Activated CD8-positive, alpha-beta memory T cell treated with anti-CD3 and anti-CD28 coated beads for 24 hours (primary cell): ENCODE results near the gene CEMP1.
A peak's percentile ranks its signal among the peaks of the same experiment; 100 is the strongest.

Experiments used
- DNase-seq: peaks from one replicate; pipeline ENCODE4 v3.0.0-alpha.2; 2020

Gene CEMP1

GRCh38 chr16:2500430-2500917 is 30.7 kb downstream of the CEMP1 start:
- DNase-seq, result no peak

DNA sequence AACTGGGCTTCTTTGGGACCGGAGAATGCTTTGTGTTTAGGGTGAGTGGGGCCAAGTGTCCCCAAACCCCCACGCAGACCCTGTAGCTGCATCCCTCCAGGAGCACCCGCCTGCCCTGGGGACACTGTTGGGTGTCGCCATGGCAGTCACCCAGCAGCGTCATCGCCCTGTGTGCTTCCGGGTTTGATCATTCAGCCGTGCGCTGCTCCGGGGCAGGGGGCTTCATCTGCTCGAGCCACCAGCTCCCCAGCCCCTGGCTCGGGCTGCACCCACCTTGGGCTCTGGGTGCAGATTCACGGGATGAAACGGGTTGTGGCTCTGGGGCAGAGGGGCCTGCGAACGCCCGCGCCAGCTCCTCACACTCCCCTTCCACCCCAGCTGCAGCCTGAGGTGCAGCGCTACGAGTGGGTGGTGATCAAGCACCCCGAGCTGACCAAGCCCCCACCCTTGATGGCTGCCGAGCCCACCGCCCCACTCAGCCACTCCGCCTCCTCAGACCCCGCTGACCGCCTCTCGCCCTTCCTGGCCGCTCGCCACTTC is 31.2 kb downstream of the CEMP1 start:
- no peak for DNase-seq

DNA sequence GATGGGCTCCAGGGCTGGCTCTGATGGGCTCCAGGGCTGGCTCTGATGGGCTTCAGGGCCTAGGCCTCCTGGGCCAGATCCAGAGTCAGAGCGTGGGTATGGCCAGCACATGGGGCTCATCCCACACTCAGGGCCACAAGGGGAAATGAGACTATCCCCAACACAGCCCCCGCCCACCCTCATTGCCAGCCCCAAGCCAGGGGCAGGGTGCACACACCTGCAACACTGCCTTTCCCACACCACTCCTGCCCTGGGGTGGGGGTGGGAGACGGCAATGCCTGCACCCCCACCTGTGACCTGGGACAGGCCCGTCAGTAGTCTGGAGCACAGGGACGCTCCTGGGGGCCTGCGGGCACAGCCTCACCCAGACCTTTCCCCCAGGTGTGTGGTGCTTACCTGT is 31.8 kb downstream of the CEMP1 start:
- DNase-seq, result no peak

GRCh38 chr16:2498531-2499253 is 32.5 kb downstream of the CEMP1 start:
- no peak for DNase-seq

DNA sequence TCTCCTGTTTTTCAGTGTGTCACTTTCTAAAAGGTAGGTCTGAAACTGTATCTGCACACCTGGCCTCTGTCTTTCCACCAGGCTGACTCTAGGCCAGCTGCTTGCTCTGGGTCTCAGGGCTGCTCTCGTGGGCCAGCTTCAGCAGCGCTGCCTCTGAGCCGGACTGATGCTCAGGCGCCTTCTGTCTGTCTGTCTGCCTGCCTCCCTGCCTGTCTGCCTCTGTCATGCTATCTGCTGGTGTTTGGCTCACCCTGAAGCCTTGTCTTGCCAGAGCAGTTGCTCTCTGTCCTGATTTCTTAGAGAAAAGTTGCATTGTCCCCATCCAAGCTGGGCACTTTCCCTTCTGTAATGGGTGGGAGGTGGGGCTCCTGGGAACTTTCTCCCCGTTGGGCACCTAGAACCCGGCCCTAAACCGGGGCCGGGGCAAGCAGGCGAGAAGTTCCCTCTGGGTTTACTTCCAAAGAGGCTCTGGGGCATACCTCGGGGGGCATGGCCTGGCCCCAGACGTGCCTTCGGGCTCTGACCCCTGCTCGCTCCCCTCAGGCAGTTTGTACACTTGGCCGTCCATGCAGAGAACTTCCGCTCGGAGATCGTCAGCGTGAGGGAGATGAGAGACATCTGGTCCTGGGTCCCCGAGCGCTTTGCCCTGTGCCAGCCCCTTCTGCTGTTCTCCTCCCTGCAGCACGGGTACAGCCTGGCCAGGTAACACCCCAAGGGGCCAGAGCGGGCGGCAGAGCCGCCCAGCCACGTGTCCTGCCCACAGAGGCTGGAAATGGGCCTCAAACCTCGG is 33.3 kb downstream of the CEMP1 start:
- no peak for DNase-seq

- DNase-seq, result no peak
Measured at GRCh38 chr16:2497116-2497630, 34.0 kb downstream of the CEMP1 start.

DNA sequence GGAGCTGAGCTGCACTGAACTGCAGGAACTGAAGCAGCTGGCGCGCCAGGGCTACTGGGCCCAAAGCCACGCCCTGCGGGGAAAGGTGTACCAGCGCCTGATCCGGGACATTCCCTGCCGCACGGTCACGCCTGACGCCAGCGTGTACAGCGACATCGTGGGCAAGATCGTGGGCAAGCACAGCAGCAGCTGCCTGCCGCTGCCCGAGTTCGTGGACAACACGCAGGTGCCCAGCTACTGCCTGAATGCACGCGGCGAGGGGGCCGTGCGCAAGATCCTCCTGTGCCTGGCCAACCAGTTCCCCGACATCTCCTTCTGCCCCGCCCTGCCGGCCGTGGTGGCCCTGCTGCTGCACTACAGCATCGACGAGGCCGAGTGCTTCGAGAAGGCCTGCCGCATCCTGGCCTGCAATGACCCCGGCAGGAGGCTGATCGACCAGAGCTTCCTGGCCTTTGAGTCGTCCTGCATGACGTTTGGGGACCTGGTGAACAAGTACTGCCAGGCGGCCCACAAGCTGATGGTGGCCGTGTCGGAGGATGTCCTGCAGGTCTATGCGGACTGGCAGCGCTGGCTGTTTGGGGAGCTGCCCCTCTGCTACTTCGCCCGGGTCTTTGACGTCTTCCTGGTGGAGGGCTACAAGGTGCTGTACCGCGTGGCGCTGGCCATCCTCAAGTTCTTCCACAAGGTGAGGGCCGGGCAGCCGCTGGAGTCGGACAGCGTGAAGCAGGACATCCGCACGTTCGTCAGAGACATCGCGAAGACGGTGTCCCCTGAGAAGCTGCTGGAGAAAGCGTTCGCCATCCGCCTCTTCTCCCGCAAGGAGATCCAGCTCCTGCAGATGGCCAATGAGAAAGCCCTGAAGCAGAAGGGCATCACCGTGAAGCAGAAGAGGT is 34.7 kb downstream of the CEMP1 start:
- DNase-seq, result no peak

GRCh38 chr16:2495041-2495440 is 36.2 kb downstream of the CEMP1 start:
- DNase-seq, result no peak

DNA sequence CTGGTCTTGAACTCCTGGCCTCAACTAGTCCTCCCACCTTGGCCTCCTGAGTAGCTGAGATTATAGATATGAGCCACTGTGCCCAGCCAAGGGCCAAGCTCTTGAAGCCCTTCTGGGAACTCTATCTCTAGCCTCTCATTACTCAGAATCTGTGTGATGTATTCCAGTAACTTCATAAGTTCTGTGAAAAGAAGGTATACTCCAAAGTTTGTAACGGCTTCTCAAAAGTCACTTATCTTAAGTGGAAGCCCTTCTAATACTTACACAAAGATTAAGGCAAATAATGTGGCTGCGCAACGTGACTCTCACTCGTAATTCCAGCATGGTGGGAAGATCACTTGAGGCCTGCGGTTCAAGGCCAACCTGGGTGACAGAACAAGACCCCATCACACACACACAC is 36.6 kb downstream of the CEMP1 start:
- no peak for DNase-seq

DNA sequence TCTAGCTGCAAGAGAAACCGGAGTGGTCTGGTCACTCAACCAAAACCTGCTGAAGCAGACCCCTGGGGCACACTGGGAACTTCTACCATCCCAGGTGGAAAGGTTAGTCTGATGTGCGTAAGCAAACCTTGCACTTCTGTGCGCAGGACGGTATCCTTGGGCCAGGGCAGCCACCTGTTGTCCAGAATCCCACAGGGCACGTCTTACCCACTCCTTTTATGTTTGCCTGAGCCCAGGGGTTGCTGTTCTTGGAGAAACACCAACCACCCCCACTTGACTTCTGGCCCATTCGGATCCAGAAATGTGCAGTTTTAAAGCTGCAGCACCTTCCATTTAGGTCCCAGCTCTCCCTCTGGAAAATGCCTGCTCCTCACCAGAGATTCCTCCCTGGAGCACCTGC is 37.6 kb downstream of the CEMP1 start:
- DNase-seq, result no peak

- DNase-seq, result no peak
Measured at GRCh38 chr16:2492292-2492691, 38.9 kb downstream of the CEMP1 start.

- no peak for DNase-seq
Measured at GRCh38 chr16:2490190-2491105, 40.8 kb downstream of the CEMP1 start.

GRCh38 chr16:2489581-2489980 is 41.6 kb downstream of the CEMP1 start:
- DNase-seq, result no peak

GRCh38 chr16:2487903-2488531 is 43.2 kb downstream of the CEMP1 start:
- no peak for DNase-seq

DNA sequence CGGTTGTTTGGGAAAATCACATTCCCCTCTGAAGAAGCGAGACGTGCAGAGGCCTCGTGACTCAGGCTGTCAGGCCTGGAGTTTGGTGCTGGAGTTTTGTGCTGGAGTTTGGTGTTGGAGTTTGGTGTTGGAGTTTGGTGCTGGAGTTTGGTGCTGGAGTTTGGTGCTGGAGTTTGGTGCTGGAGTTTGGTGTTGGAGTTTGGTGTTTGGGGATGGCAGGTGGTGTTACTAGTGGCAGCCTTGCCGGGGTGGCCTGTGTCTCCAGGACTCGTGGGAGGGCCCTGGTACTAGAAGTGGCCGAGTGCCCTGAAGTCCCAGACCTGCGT is 43.7 kb downstream of the CEMP1 start:
- DNase-seq, result no peak

- peak; percentile 84 for DNase-seq
Measured at GRCh38 chr16:2486645-2487516, 44.3 kb downstream of the CEMP1 start.

- no peak for DNase-seq
Measured at GRCh38 chr16:2485811-2486507, 45.2 kb downstream of the CEMP1 start.

DNA sequence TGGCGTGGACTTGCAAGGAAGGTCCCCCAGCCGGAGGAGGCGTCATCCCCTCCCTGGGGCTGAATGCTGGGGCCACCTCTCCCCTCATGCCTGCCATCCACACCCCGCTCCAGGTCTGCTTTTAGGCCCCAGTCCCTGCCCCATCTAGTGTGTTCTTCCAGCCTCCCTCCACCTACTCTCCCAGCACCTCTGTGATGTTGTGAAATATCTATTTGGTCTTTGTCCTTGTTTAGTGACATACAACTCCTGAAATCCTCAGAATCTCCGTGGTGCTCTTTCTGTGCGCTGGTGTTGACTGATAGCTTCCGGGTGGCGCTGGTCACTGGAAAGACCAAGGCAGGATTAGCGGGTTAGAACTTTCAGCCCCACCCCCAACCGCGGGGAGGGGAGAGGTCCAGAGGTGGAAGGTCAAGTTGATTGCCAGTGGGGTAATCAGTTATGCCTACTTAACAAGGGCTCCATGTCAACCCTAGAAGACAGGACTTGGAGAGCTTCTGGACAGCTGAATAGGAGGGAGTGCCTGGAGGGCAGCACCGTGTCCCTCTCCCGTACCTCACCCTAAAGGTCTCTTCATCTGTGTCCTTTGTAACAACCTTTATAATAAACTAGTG is 46.2 kb downstream of the CEMP1 start:
- DNase-seq, result no peak
